H9 (cell line): ENCODE measurements around the gene BBC3. TPM values are rescaled to one million over a fixed set of nuclear protein-coding genes. Genes with fewer than 3 reads are reported as not detected.

Experiments
- DNase-seq: peaks from one replicate; pipeline ENCODE4 v3.0.0-alpha.2; 2017
- H2AFZ ChIP-seq: one replicate; pipeline ENCODE4 v1.6.1; 2013; ENCODE audit warnings: mild to moderate bottlenecking, low read length, control low read depth, moderate library complexity
- H2AK5ac ChIP-seq: 2 replicates; pipeline ENCODE4 v1.6.1; 2013; ENCODE audit warnings: low read length, control low read depth, mixed read lengths; ENCODE audit not compliant: insufficient read length
- H2BK120ac ChIP-seq: one replicate; pipeline ENCODE4 v1.6.1; 2013; ENCODE audit warnings: low read depth, mild to moderate bottlenecking, low read length, control low read depth, inconsistent platforms; ENCODE audit not compliant: poor library complexity, severe bottlenecking
- H2BK12ac ChIP-seq: 2 replicates; pipeline ENCODE4 v1.6.1; 2013; ENCODE audit warnings: low read length, control low read depth, mixed read lengths, low read depth; ENCODE audit not compliant: insufficient read length
- H2BK15ac ChIP-seq: 2 replicates; pipeline ENCODE4 v1.6.1; 2013; ENCODE audit warnings: low read depth, low read length, control low read depth
- H2BK20ac ChIP-seq: one replicate; pipeline ENCODE4 v1.6.1; 2013; ENCODE audit warnings: low read depth, mild to moderate bottlenecking, low read length, control low read depth, inconsistent platforms; ENCODE audit not compliant: poor library complexity, severe bottlenecking
- H2BK5ac ChIP-seq: 2 replicates; pipeline ENCODE4 v1.6.1; 2013; ENCODE audit warnings: low read length, control low read depth, mixed read lengths; ENCODE audit not compliant: insufficient read length
- H3K14ac ChIP-seq: 2 replicates; pipeline ENCODE4 v1.6.1; 2013; ENCODE audit warnings: low read length, control low read depth; ENCODE audit not compliant: insufficient read depth
- H3K18ac ChIP-seq: 2 replicates; pipeline ENCODE4 v1.6.1; 2013; ENCODE audit warnings: low read depth, mild to moderate bottlenecking, mixed read lengths, low read length, control low read depth; ENCODE audit not compliant: insufficient read length
- H3K23ac ChIP-seq: 2 replicates; pipeline ENCODE4 v1.6.1; 2013; ENCODE audit warnings: low read length, control low read depth, mixed read lengths, low read depth; ENCODE audit not compliant: insufficient read length
- H3K23me2 ChIP-seq: 2 replicates; pipeline ENCODE4 v1.6.1; 2013; ENCODE audit warnings: low read depth, mild to moderate bottlenecking, mixed read lengths, low read length, control low read depth; ENCODE audit not compliant: insufficient read length, poor library complexity, severe bottlenecking
- H3K27ac ChIP-seq: 2 replicates; pipeline ENCODE4 v1.5.1; 2013; ENCODE audit warnings: low read length, control low read depth, mixed read lengths, low read depth; ENCODE audit not compliant: insufficient read length
- H3K27me3 ChIP-seq: 2 replicates; pipeline ENCODE4 v1.6.1; 2013; ENCODE audit warnings: low read length, control low read depth, inconsistent platforms; ENCODE audit not compliant: insufficient read depth
- H3K4ac ChIP-seq: 2 replicates; pipeline ENCODE4 v1.6.1; 2013; ENCODE audit warnings: low read depth, mild to moderate bottlenecking, control low read depth, inconsistent platforms, low read length, moderate library complexity
- H3K4me1 ChIP-seq: 2 replicates; pipeline ENCODE4 v1.6.1; 2013; ENCODE audit warnings: low read length, control low read depth, inconsistent platforms; ENCODE audit not compliant: insufficient read depth
- H3K4me2 ChIP-seq: 2 replicates; pipeline ENCODE4 v1.6.1; 2013; ENCODE audit warnings: low read length, control low read depth, mixed read lengths; ENCODE audit not compliant: insufficient read length, insufficient read depth
- H3K56ac ChIP-seq: 2 replicates; pipeline ENCODE4 v1.6.1; 2013; ENCODE audit warnings: low read depth, mild to moderate bottlenecking, mixed read lengths, low read length, control low read depth; ENCODE audit not compliant: insufficient read length
- H3K79me1 ChIP-seq: 2 replicates; pipeline ENCODE4 v1.6.1; 2013; ENCODE audit warnings: low read depth, mild to moderate bottlenecking, moderate library complexity, low read length, control low read depth, inconsistent platforms; ENCODE audit not compliant: insufficient read depth, poor library complexity, severe bottlenecking
- H3K79me2 ChIP-seq: 2 replicates; pipeline ENCODE4 v1.6.1; 2013; ENCODE audit warnings: low read length, control low read depth, inconsistent platforms; ENCODE audit not compliant: insufficient read depth
- H3K9ac ChIP-seq: 2 replicates; pipeline ENCODE4 v1.6.1; 2013; ENCODE audit warnings: low read length, control low read depth, mixed read lengths; ENCODE audit not compliant: insufficient read length; ENCODE audit errors: extremely low read depth
- H3K9me3 ChIP-seq: one replicate; pipeline ENCODE4 v1.6.1; 2013; ENCODE audit warnings: low read depth, low read length, inconsistent platforms; ENCODE audit not compliant: control insufficient read depth
- H3T11ph ChIP-seq: one replicate; pipeline ENCODE4 v1.6.1; 2013; ENCODE audit warnings: mild to moderate bottlenecking, low read length, control low read depth, inconsistent platforms
- H4K20me1 ChIP-seq: one replicate; pipeline ENCODE4 v1.6.1; 2013; ENCODE audit not compliant: control insufficient read depth, insufficient read length, insufficient read depth
- H4K5ac ChIP-seq: 2 replicates; pipeline ENCODE4 v1.6.1; 2013; ENCODE audit warnings: low read depth, mild to moderate bottlenecking, mixed read lengths, low read length, control low read depth; ENCODE audit not compliant: insufficient read length
- H4K8ac ChIP-seq: replicated peaks from 2 replicates; pipeline ENCODE4 v1.6.1; 2013; ENCODE audit warnings: low read length, control low read depth, mixed read lengths, low read depth; ENCODE audit not compliant: insufficient read length
- H4K91ac ChIP-seq: 2 replicates; pipeline ENCODE4 v1.6.1; 2013; ENCODE audit warnings: low read depth, mild to moderate bottlenecking, moderate library complexity, mixed read lengths, low read length, control low read depth; ENCODE audit not compliant: insufficient read length
- H3K27ac Mint-ChIP-seq, 3 experiments: 2 replicates in 2 of 3; 3 replicates in 1 of 3; pipeline ENCODE4 v1.8.0; 2020 to 2021; ENCODE audit warnings: mixed read lengths in 3 of 3, mild to moderate bottlenecking in 1 of 3, moderate library complexity in 1 of 3
- H3K27me3 Mint-ChIP-seq: 2 replicates; pipeline ENCODE4 v1.8.0; 2021; ENCODE audit warnings: low read depth, mild to moderate bottlenecking, moderate library complexity, mixed read lengths
- H3K36me3 Mint-ChIP-seq, 3 experiments: 2 replicates in 2 of 3; 3 replicates in 1 of 3; pipeline ENCODE4 v1.8.0; 2020 to 2021; ENCODE audit warnings: low read depth in 3 of 3, mixed read lengths in 3 of 3; ENCODE audit not compliant: insufficient read depth in 1 of 3
- H3K4me1 Mint-ChIP-seq, 2 experiments: 2 replicates each; pipeline ENCODE4 v1.8.0; 2020; ENCODE audit warnings: mixed read lengths in 2 of 2
- H3K4me3 Mint-ChIP-seq, 2 experiments: 2 replicates in 1 of 2; 3 replicates in 1 of 2; pipeline ENCODE4 v1.8.0; 2020 to 2021; ENCODE audit warnings: mild to moderate bottlenecking in 2 of 2, mixed read lengths in 2 of 2, moderate library complexity in 1 of 2
- H3K9me3 Mint-ChIP-seq, 2 experiments: 2 replicates in 1 of 2; 3 replicates in 1 of 2; pipeline ENCODE4 v1.8.0; 2020; ENCODE audit warnings: mild to moderate bottlenecking in 2 of 2, mixed read lengths in 2 of 2, moderate library complexity in 1 of 2
- CTCF ChIP-seq: fragments of 200-600 bp; sonication (generic); conservative IDR thresholded peaks from 3 replicates; pipeline ENCODE4 v1.8.0; 2021; ENCODE audit warnings: antibody characterized with exemption, mild to moderate bottlenecking
- WGBS: extraction: QIAGEN DNeasy Blood & Tissue Kit; methylation state at CpG from one replicate; pipeline ENCODE4 v1.1.7; 2013; ENCODE audit warnings: missing lambda C conversion rate, low lambda C conversion rate, mixed read lengths; ENCODE audit not compliant: insufficient read length; ENCODE audit errors: extremely low coverage; 5-methylcytosine and 5-hydroxymethylcytosine counted together
- total RNA-seq: library from RNA; stranded (reverse); gene quantifications from 2 replicates; pipeline ENCODE4 v1.2.1, GENCODE V29; 2021

The BBC3 gene
- total RNA-seq, 1 experiment from 2014 or later, result 23.2 TPM

- Mint-ChIP-seq H3K27me3 (peaks cover 13% of the 10 kb centered on the region), H3K4me3 (peak overlapping the region; percentile 68 to 82), H3K4me1 (peaks cover 22 to 27% of the 10 kb centered on the region in 2 experiments), H3K36me3 (peaks cover 7 to 22% (median 18%) of the 10 kb centered on the region in 3 experiments; a peak in 6 of 7 replicates), H3K27ac (peak overlapping the region in 1 of 3 experiments; percentile 51; a peak in 2 of 7 replicates), H3K9me3 (no peaks in the 10 kb centered on the region)
- peaks cover 17% of the 10 kb centered on the region for H3K23me2 ChIP-seq
- no peak for DNase-seq
- no peak overlapping the region for H2BK12ac ChIP-seq
- no peak overlapping the region for H2AFZ ChIP-seq
- H3K4me2 ChIP-seq, result peak overlapping the region; percentile 11
- no peaks in the 10 kb centered on the region for H3K79me1 ChIP-seq
- no peak overlapping the region for H3K27ac ChIP-seq
- no peak overlapping the region for H3T11ph ChIP-seq
- H2BK5ac ChIP-seq, result no peak overlapping the region
- no peak overlapping the region for H2BK20ac ChIP-seq
- H3K4ac ChIP-seq, result no peak overlapping the region
- H3K18ac ChIP-seq, result no peak overlapping the region
- H4K8ac ChIP-seq, result no peak overlapping the region
- no CpG with 5 or more reads among the region's 82 CpGs for WGBS
- H3K4me1 ChIP-seq, result peaks cover 5% of the 10 kb centered on the region
- H3K23ac ChIP-seq, result no peak overlapping the region
- H3K9me3 ChIP-seq, result no peaks in the 10 kb centered on the region
- no peak overlapping the region for H2BK120ac ChIP-seq
- H3K56ac ChIP-seq, result no peak overlapping the region
- H2AK5ac ChIP-seq, result no peak overlapping the region
- H3K9ac ChIP-seq, result no peak overlapping the region
- H3K27me3 ChIP-seq, result no peaks in the 10 kb centered on the region
- no peak for TF ChIP-seq CTCF
- H4K20me1 ChIP-seq, result no peaks in the 10 kb centered on the region
- no peak overlapping the region for H3K14ac ChIP-seq
- no peaks in the 10 kb centered on the region for H3K79me2 ChIP-seq
- H4K5ac ChIP-seq, result no peak overlapping the region
- H2BK15ac ChIP-seq, result no peak overlapping the region
- H4K91ac ChIP-seq, result no peak overlapping the region
Observed at GRCh38 chr19:47274891-47275761, 44.1 kb upstream of the BBC3 start.
